A673 (cell line): ENCODE measurements around the gene CRB1. TPM values are rescaled to one million over a fixed set of nuclear protein-coding genes. Genes with fewer than 3 reads are reported as not detected.

Experiments
- BruUV-seq: library from RNA; stranded (reverse); fragments of 400-500 nt; replicated peaks from 2 replicates; lab custom pipeline; 2021; lab: Mats Ljungman, UMichigan
- CTCF ChIA-PET: fragments of 300-600 bp; sonication (Branson Sonifier 250); formaldehyde crosslinking; loops from one replicate; lab custom pipeline; 2022; ENCODE audit warnings: antibody characterized with exemption; lab: Charles Lee
- POLR2A ChIA-PET: fragments of 300-600 bp; sonication (Branson Sonifier 250); formaldehyde crosslinking; loops from one replicate; lab custom pipeline; 2022; ENCODE audit warnings: antibody characterized with exemption; ENCODE audit not compliant: low non-redundant PET; lab: Charles Lee
- DNase-seq: peaks from one replicate; pipeline ENCODE4 v3.0.0-alpha.2; 2015; ENCODE audit warnings: low spot score
- H3K27ac ChIP-seq: fragments of 200-600 bp; sonication (generic); 2 replicates; pipeline ENCODE4 v1.5.1; 2016; ENCODE audit warnings: mixed run types, low read depth, mild to moderate bottlenecking, mixed read lengths, antibody characterized with exemption, low read length; ENCODE audit not compliant: poor library complexity, severe bottlenecking
- H3K27me3 ChIP-seq: fragments of 200-600 bp; sonication (generic); replicated peaks from 2 replicates; pipeline ENCODE4 v1.6.1; 2017; ENCODE audit warnings: mixed run types, low read depth, mild to moderate bottlenecking, mixed read lengths, antibody characterized with exemption, low read length; ENCODE audit not compliant: insufficient read depth, poor library complexity
- H3K36me3 ChIP-seq: fragments of 200-600 bp; sonication (generic); 2 replicates; pipeline ENCODE4 v1.6.1; 2016; ENCODE audit warnings: mixed run types, mild to moderate bottlenecking, mixed read lengths, antibody characterized with exemption, low read length; ENCODE audit not compliant: insufficient read depth, poor library complexity, severe bottlenecking
- H3K4me1 ChIP-seq: fragments of 200-600 bp; sonication (generic); 2 replicates; pipeline ENCODE4 v1.6.1; 2017; ENCODE audit warnings: mixed run types, mild to moderate bottlenecking, mixed read lengths, antibody characterized with exemption, low read length; ENCODE audit not compliant: insufficient read depth, poor library complexity, severe bottlenecking
- H3K4me3 ChIP-seq: fragments of 200-600 bp; sonication (generic); 2 replicates; pipeline ENCODE4 v1.5.1; 2016; ENCODE audit warnings: low read depth, mixed run types, mild to moderate bottlenecking, mixed read lengths, low read length; ENCODE audit not compliant: poor library complexity, severe bottlenecking
- H3K9me3 ChIP-seq: fragments of 200-600 bp; sonication (generic); 2 replicates; pipeline ENCODE4 v1.6.1; 2016; ENCODE audit warnings: mixed run types, low read depth, mild to moderate bottlenecking, mixed read lengths, antibody characterized with exemption, low read length; ENCODE audit not compliant: poor library complexity, severe bottlenecking
- CTCF ChIP-seq: fragments of 300-800, 200-600 bp; sonication (generic); conservative IDR thresholded peaks from 2 replicates; pipeline ENCODE4 v1.5.1; 2017; ENCODE audit warnings: low read depth, mild to moderate bottlenecking, antibody characterized with exemption, low read length, moderate library complexity, mixed read lengths
- EZH2 ChIP-seq: fragments of 200-600 bp; sonication (generic); IDR thresholded peaks from 2 replicates; pipeline ENCODE4 v1.6.1; 2017; ENCODE audit warnings: borderline replicate concordance, low read depth, mild to moderate bottlenecking, mixed read lengths, antibody characterized with exemption, low read length; ENCODE audit not compliant: poor library complexity, severe bottlenecking
- intact Hi-C: fragments of 100-400 bp; cut with micrococcal nuclease; formaldehyde crosslinking; loops from one replicate; pipeline ENCODE4 v1.10.0; 2022; ENCODE audit not compliant: unreplicated experiment
- total RNA-seq: library from RNA; stranded (reverse); gene quantifications from 2 replicates; pipeline ENCODE4 v1.2.3, GENCODE V29; 2021

Gene CRB1
- total RNA-seq, 1 experiment from 2014 or later, result not detected

GRCh38 chr1:197343663-197344273 lies 75.7 kb downstream of the CRB1 start:
- BruUV-seq, result no TSS peak
- CTCF ChIA-PET, result no interaction called here
- H3K27ac ChIP-seq, result no peak overlapping the region
- H3K4me3 ChIP-seq, result no peak overlapping the region
- POLR2A ChIA-PET, result no interaction called here
- no peak for DNase-seq
- H3K4me1 ChIP-seq, result peaks cover 2% of the 10 kb centered on the region
- TF ChIP-seq EZH2 (no peak), CTCF (no peak)
- no peaks in the 10 kb centered on the region for H3K36me3 ChIP-seq
- intact Hi-C loops, result no loop called here
- no peaks in the 10 kb centered on the region for H3K27me3 ChIP-seq
- no peaks in the 10 kb centered on the region for H3K9me3 ChIP-seq

- no peak for DNase-seq
- ChIA-PET POLR2A (no interaction called here), CTCF (no interaction called here)
- H3K36me3 ChIP-seq, result no peaks in the 10 kb centered on the region
- TF ChIP-seq EZH2, result no peak
- no peak for TF ChIP-seq CTCF
- no peaks in the 10 kb centered on the region for H3K27me3 ChIP-seq
- intact Hi-C loops, result no loop called here
- H3K4me1 ChIP-seq, result no peaks in the 10 kb centered on the region
- H3K9me3 ChIP-seq, result no peaks in the 10 kb centered on the region
- no peak overlapping the region for H3K4me3 ChIP-seq
- BruUV-seq, result no TSS peak
- no peak overlapping the region for H3K27ac ChIP-seq
Measured at GRCh38 chr1:197351821-197352440, 83.9 kb downstream of the CRB1 start.

GRCh38 chr1:197355248-197355995 lies 87.4 kb downstream of the CRB1 start:
- no peak for DNase-seq
- Histone ChIP-seq H3K36me3 (no peaks in the 10 kb centered on the region), H3K9me3 (no peaks in the 10 kb centered on the region), H3K27ac (no peak overlapping the region), H3K4me1 (no peaks in the 10 kb centered on the region), H3K27me3 (no peaks in the 10 kb centered on the region), H3K4me3 (no peak overlapping the region)
- ChIA-PET POLR2A (interaction anchor here (0.5 kb wide), 1 partner anchor 108 kb away, joined by 3 read pairs; no protein-coding TSS in a partner anchor), CTCF (no interaction called here)
- intact Hi-C loops, result loop anchor here (5.0 kb wide), 1 partner anchor 133 kb away; no protein-coding TSS in a partner anchor
- BruUV-seq, result no TSS peak
- TF ChIP-seq CTCF, result no peak
- TF ChIP-seq EZH2, result no peak
